GM12878 (cell line): ENCODE data around the gene BAG3.

Source experiments
- CTCF ChIP-seq, 3 experiments: IDR thresholded peaks in 2 of 3; conservative IDR thresholded peaks in 1 of 3; 2 replicates each; pipeline ENCODE4 v1.5.1; 2011; ENCODE audit warnings: low read depth in 3 of 3, low read length in 3 of 3, mild to moderate bottlenecking in 3 of 3, control low read depth in 2 of 3, moderate library complexity in 2 of 3, inconsistent platforms in 1 of 3, mixed read lengths in 1 of 3; ENCODE audit not compliant: control insufficient read depth in 2 of 3, insufficient read depth in 1 of 3; ENCODE audit errors: extremely low read depth in 1 of 3
- CUX1 ChIP-seq: IDR thresholded peaks from 2 replicates; pipeline ENCODE4 v1.6.1; 2012; ENCODE audit warnings: improper control_type of control experiment, low read depth, low read length; ENCODE audit not compliant: insufficient replicate concordance
- NRF1 ChIP-seq: conservative IDR thresholded peaks from 2 replicates; pipeline ENCODE4 v1.6.1; 2011; ENCODE audit warnings: mild to moderate bottlenecking, low read depth, low read length, improper control_type of control experiment
- POLR2A ChIP-seq: IDR thresholded peaks from 2 replicates; pipeline ENCODE4 v1.6.1; 2011; ENCODE audit warnings: low read depth, mild to moderate bottlenecking, low read length
- POLR2AphosphoS5 ChIP-seq: IDR thresholded peaks from 2 replicates; pipeline ENCODE4 v1.6.1; 2011; ENCODE audit warnings: mild to moderate bottlenecking, low read length, inconsistent platforms
- SIN3A ChIP-seq: IDR thresholded peaks from 2 replicates; pipeline ENCODE4 v1.6.1; 2012; ENCODE audit warnings: low read depth, low read length, improper control_type of control experiment
- SMC3 ChIP-seq: IDR thresholded peaks from 2 replicates; pipeline ENCODE4 v1.6.1; 2011; ENCODE audit warnings: low read length, improper control_type of control experiment, borderline replicate concordance
- SUPT20H ChIP-seq: IDR thresholded peaks from 2 replicates; pipeline ENCODE4 v1.6.1; 2011; ENCODE audit warnings: low read depth, mild to moderate bottlenecking, low read length, moderate library complexity, borderline replicate concordance; ENCODE audit not compliant: control insufficient read depth
- SUZ12 ChIP-seq: fragments of 200-600 bp; sonication (generic); IDR thresholded peaks from one replicate; pipeline ENCODE4 v1.6.1; 2018; ENCODE audit warnings: antibody characterized with exemption, mild to moderate bottlenecking; ENCODE audit not compliant: unreplicated experiment
- ZNF274 ChIP-seq: IDR thresholded peaks from one replicate; pipeline ENCODE4 v1.8.0; 2011; ENCODE audit not compliant: insufficient read length, insufficient read depth

GRCh38 chr10:119657725-119658124 lies 6.5 kb downstream of the BAG3 start:
- TF ChIP-seq SIN3A (no peak), CUX1 (no peak), SUZ12 (no peak), POLR2AphosphoS5 (no peak), ZNF274 (no peak), NRF1 (no peak), CTCF (IDR thresholded peaks at IDR 0.05 in 2 of 3, conservative IDR thresholded peaks at IDR 0.05 in 1 of 3; ENCODE audit: control insufficient read depth in 2 of 3, extremely low read depth in 1 of 3, insufficient read depth in 1 of 3, low read depth in 3 of 3, low read length in 3 of 3) (no peak), SUPT20H (no peak), SMC3 (no peak), POLR2A (no peak)
